Sigmoid colon (tissue), 4 donors: ENCODE data around the gene MME.

Experiments
- CTCF ChIP-seq, 4 experiments: fragments of 450-650 bp in 3 of 4; fragments of 200-600 bp in 1 of 4; IDR thresholded peaks; one replicate each; pipeline ENCODE4 v1.5.1; 2016 to 2019; ENCODE audit warnings: antibody characterized with exemption in 4 of 4, mild to moderate bottlenecking in 3 of 4, moderate library complexity in 2 of 4
- EP300 ChIP-seq, 4 donors: sonication (generic); formaldehyde crosslinking; IDR thresholded peaks; one replicate each; pipeline ENCODE4 v1.6.1; 2017; ENCODE audit warnings: antibody characterized with exemption in 4 of 4

- no peak for TF ChIP-seq EP300 (IDR thresholded peaks at IDR 0.05)
- TF ChIP-seq CTCF (IDR thresholded peaks at IDR 0.05) = no peak
Measured at GRCh38 chr3:155038203-155038554, 41.9 kb upstream of the MME start.
